Fibroblast of lung (primary cell): ENCODE data around the gene ITFG2. TPM values are rescaled to one million over a fixed set of nuclear protein-coding genes. Genes with fewer than 3 reads are reported as not detected.

Experiments
- DNase-seq, 2 donors: peaks; one replicate each; pipeline versions ENCODE4 v3.0.0 to v3.0.0-alpha.2; 2010; ENCODE audit warnings: low read depth in 2 of 2
- H2AFZ ChIP-seq: 2 replicates; pipeline ENCODE4 v1.5.1; 2012; ENCODE audit warnings: low read length, control low read depth, inconsistent platforms
- H3K27ac ChIP-seq: 2 replicates; pipeline ENCODE4 v1.5.1; 2011; ENCODE audit warnings: low read length, control low read depth; ENCODE audit not compliant: insufficient read depth
- H3K27me3 ChIP-seq: 2 replicates; pipeline ENCODE4 v1.5.1; 2011; ENCODE audit warnings: mild to moderate bottlenecking, low read length; ENCODE audit not compliant: control insufficient read depth, insufficient read depth
- H3K36me3 ChIP-seq: 2 replicates; pipeline ENCODE4 v1.5.1; 2011; ENCODE audit warnings: low read length; ENCODE audit not compliant: control insufficient read depth, insufficient read depth
- H3K4me1 ChIP-seq: 2 replicates; pipeline ENCODE4 v1.5.1; 2011; ENCODE audit warnings: low read length; ENCODE audit not compliant: control insufficient read depth, insufficient read depth; ENCODE audit errors: extremely low read depth
- H3K4me2 ChIP-seq: 2 replicates; pipeline ENCODE4 v1.5.1; 2011; ENCODE audit warnings: low read length, control low read depth; ENCODE audit not compliant: insufficient read depth; ENCODE audit errors: extremely low read depth
- H3K4me3 ChIP-seq, 4 experiments: fragments of 200-600 bp in 1 of 4; sonication (generic) in 1 of 4; replicated peaks in 1 of 4; 2 replicates each; pipeline ENCODE4 v1.5.1; 2011 to 2016; ENCODE audit warnings: low read length in 4 of 4, low read depth in 3 of 4, mild to moderate bottlenecking in 3 of 4, control low read depth in 2 of 4, inconsistent platforms in 1 of 4, mixed read lengths in 1 of 4; ENCODE audit not compliant: insufficient read depth in 1 of 4; ENCODE audit errors: control extremely low read depth in 1 of 4
- H3K79me2 ChIP-seq: 2 replicates; pipeline ENCODE4 v1.5.1; 2012; ENCODE audit warnings: mild to moderate bottlenecking, low read length, inconsistent platforms; ENCODE audit not compliant: control insufficient read depth, insufficient read depth
- H3K9ac ChIP-seq: 2 replicates; pipeline ENCODE4 v1.5.1; 2011; ENCODE audit warnings: mild to moderate bottlenecking, low read length, control low read depth; ENCODE audit not compliant: insufficient read depth
- H3K9me3 ChIP-seq: 2 replicates; pipeline ENCODE4 v1.5.1; 2012; ENCODE audit warnings: low read depth, low read length; ENCODE audit not compliant: control insufficient read depth, insufficient read depth
- H4K20me1 ChIP-seq: 2 replicates; pipeline ENCODE4 v1.5.1; 2011; ENCODE audit warnings: low read length; ENCODE audit not compliant: control insufficient read depth, insufficient read depth; ENCODE audit errors: extremely low read depth
- EZH2 ChIP-seq: IDR thresholded peaks from 2 replicates; pipeline ENCODE4 v1.5.1; 2012; ENCODE audit warnings: low read length, control low read depth, mild to moderate bottlenecking; ENCODE audit errors: missing control alignments
- polyA plus RNA-seq, 2 donors: library from polyadenylated mRNA; depleted of rRNA in 1 of 2; stranded (reverse) in 1 of 2; unstranded in 1 of 2; fragments of >200 nt; gene quantifications; 2 replicates each; pipeline ENCODE4 v1.2.1, GENCODE V29; 2011 to 2012; ENCODE audit warnings: missing spikeins in 1 of 2
- total RNA-seq: library from RNA; depleted of rRNA; stranded (reverse); fragments of >200 nt; gene quantifications from 2 replicates; pipeline ENCODE4 v1.2.1, GENCODE V29; 2014
- TF ChIP-seq, protein P1 (sequence below), 2 donors: IDR thresholded peaks in 1 of 2; conservative IDR thresholded peaks in 1 of 2; 1 replicate in 1 of 2; 2 replicates in 1 of 2; pipeline ENCODE4 v1.5.1; 2011 to 2012; ENCODE audit warnings: low read length in 2 of 2, control low read depth in 1 of 2, inconsistent platforms in 1 of 2, low read depth in 1 of 2, mild to moderate bottlenecking in 1 of 2

The ITFG2 gene
- total and polyA plus RNA-seq, 2 donors (not counting 1 experiment from before 2014, with no cell fraction given) = 13.5 to 18.2 TPM

GRCh38 chr12:2825132-2825531 lies 12.7 kb downstream of the ITFG2 start:
- no peaks in the 10 kb centered on the region for H3K79me2 ChIP-seq
- H3K27me3 ChIP-seq = no peaks in the 10 kb centered on the region
- no peak overlapping the region for H3K4me2 ChIP-seq
- no peak overlapping the region for H2AFZ ChIP-seq
- DNase-seq = no peak
- no peaks in the 10 kb centered on the region for H3K9me3 ChIP-seq
- no peaks in the 10 kb centered on the region for H3K4me1 ChIP-seq
- H3K27ac ChIP-seq = no peak overlapping the region
- no peak overlapping the region for H3K9ac ChIP-seq
- peaks cover 5% of the 10 kb centered on the region for H3K36me3 ChIP-seq
- no peak for TF ChIP-seq EZH2
- TF ChIP-seq, protein P1, sequence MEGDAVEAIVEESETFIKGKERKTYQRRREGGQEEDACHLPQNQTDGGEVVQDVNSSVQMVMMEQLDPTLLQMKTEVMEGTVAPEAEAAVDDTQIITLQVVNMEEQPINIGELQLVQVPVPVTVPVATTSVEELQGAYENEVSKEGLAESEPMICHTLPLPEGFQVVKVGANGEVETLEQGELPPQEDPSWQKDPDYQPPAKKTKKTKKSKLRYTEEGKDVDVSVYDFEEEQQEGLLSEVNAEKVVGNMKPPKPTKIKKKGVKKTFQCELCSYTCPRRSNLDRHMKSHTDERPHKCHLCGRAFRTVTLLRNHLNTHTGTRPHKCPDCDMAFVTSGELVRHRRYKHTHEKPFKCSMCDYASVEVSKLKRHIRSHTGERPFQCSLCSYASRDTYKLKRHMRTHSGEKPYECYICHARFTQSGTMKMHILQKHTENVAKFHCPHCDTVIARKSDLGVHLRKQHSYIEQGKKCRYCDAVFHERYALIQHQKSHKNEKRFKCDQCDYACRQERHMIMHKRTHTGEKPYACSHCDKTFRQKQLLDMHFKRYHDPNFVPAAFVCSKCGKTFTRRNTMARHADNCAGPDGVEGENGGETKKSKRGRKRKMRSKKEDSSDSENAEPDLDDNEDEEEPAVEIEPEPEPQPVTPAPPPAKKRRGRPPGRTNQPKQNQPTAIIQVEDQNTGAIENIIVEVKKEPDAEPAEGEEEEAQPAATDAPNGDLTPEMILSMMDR (conservative IDR thresholded peaks at IDR 0.05 in 1 of 2, IDR thresholded peaks at IDR 0.05 in 1 of 2; ENCODE audit: low read depth in 1 of 2, low read length in 2 of 2) = no peak
- no peaks in the 10 kb centered on the region for H4K20me1 ChIP-seq
- H3K4me3 ChIP-seq = no peak overlapping the region

DNA sequence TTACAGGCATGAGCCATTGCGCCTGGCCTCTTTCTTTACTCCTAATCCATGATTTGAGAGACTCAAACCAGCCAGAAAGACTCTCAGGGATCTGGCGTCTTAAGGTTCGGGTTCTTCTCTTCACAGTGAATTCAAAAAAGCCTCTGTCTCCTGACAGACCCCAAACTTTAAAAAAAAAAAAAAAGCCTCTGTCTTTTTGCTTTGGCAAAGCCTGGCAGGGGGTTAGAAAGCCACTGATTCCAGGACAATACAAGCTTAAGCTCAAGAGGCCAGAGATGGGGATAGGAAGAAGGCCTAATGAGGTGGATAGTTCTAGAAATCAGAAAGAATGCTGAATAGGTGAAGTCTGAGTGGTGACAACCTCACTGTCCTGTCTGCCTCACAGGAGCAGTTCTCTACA lies 13.6 kb downstream of the ITFG2 start:
- Histone ChIP-seq H3K4me2 (no peak overlapping the region), H3K27ac (no peak overlapping the region), H2AFZ (no peak overlapping the region), H3K4me3 (no peak overlapping the region), H3K79me2 (no peaks in the 10 kb centered on the region), H3K36me3 (peaks cover 5% of the 10 kb centered on the region), H3K4me1 (no peaks in the 10 kb centered on the region), H4K20me1 (no peaks in the 10 kb centered on the region), H3K27me3 (no peaks in the 10 kb centered on the region), H3K9me3 (no peaks in the 10 kb centered on the region), H3K9ac (no peak overlapping the region)
- no peak for TF ChIP-seq EZH2
- TF ChIP-seq, protein P1 (conservative IDR thresholded peaks at IDR 0.05 in 1 of 2, IDR thresholded peaks at IDR 0.05 in 1 of 2; ENCODE audit: low read depth in 1 of 2, low read length in 2 of 2) = no peak
- no peak for DNase-seq

DNA sequence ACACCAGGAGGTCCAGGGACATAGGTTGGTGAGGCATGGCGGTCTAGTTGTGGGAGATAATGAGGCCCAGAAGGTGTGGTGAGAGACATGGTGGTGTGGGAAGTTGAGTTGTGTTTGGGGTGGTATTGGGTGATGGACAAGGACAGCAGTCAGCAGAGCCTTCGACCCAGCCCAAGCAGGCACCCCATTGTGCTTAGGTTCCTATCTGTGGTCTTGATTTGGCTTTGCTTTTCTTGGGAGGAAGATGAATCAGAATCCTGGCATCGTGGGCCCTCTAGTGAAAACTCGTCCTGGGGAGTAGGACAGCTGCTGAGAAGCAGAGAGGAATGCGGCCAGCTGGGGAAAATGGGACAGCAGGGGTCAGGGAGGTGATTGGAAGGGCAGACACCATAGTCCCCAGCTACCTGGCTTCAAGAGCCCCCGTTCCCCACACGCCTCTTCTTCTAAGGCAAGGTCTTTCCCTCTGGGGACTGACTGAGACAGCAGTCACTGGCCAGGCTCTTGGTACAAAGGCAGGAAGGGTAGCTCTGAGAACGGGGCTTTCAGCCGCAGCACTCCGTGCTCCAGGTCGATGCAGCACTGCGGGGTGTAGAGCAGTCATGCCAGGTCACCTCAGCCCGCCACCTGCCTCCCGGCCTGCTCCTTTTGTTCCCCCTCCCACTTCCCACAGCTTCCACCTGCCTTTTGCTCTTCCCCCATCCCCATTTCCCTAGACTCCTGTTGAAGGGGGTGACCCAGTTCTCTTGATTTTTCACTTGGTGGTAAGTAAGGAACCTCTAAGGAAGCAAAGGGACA lies 14.4 kb downstream of the ITFG2 start:
- Histone ChIP-seq H3K27me3 (no peaks in the 10 kb centered on the region), H3K4me2 (no peak overlapping the region), H2AFZ (no peak overlapping the region), H3K4me3 (no peak overlapping the region), H3K36me3 (peaks cover 5% of the 10 kb centered on the region), H3K4me1 (no peaks in the 10 kb centered on the region), H4K20me1 (no peaks in the 10 kb centered on the region), H3K9ac (no peak overlapping the region), H3K27ac (no peak overlapping the region), H3K79me2 (no peaks in the 10 kb centered on the region), H3K9me3 (no peaks in the 10 kb centered on the region)
- peak in 1 of 2 donors; percentile 15 for DNase-seq
- TF ChIP-seq, protein P1 (conservative IDR thresholded peaks at IDR 0.05 in 1 of 2, IDR thresholded peaks at IDR 0.05 in 1 of 2; ENCODE audit: low read depth in 1 of 2, low read length in 2 of 2) = no peak
- no peak for TF ChIP-seq EZH2
